HCT116 (cell line): ENCODE results near the gene GPN1. TPM values are rescaled to one million over a fixed set of nuclear protein-coding genes. Genes with fewer than 3 reads are reported as not detected.

ENCODE experiments used
- ATF3 ChIP-seq: IDR thresholded peaks from 2 replicates; pipeline ENCODE4 v1.6.1; 2012
- EGR1 ChIP-seq: IDR thresholded peaks from 2 replicates; pipeline ENCODE4 v1.6.1; 2012; ENCODE audit warnings: low read depth
- EZH2phosphoT487 ChIP-seq: fragments of 200-600 bp; IDR thresholded peaks from 2 replicates; pipeline ENCODE4 v1.6.1; 2018; ENCODE audit warnings: antibody characterized with exemption, borderline replicate concordance
- FOSL1 ChIP-seq: IDR thresholded peaks from 2 replicates; pipeline ENCODE4 v1.6.1; 2012; ENCODE audit warnings: low read depth
- RAD21 ChIP-seq: IDR thresholded peaks from 2 replicates; pipeline ENCODE4 v1.6.1; 2012; ENCODE audit warnings: low read depth, mild to moderate bottlenecking
- REST ChIP-seq: IDR thresholded peaks from 2 replicates; pipeline ENCODE4 v1.6.1; 2012; ENCODE audit warnings: low read depth
- SIN3A ChIP-seq: IDR thresholded peaks from 2 replicates; pipeline ENCODE4 v1.6.1; 2012; ENCODE audit warnings: low read depth
- SP1 ChIP-seq: IDR thresholded peaks from 2 replicates; pipeline ENCODE4 v1.6.1; 2012; ENCODE audit warnings: low read depth
- SRF ChIP-seq: IDR thresholded peaks from 2 replicates; pipeline ENCODE4 v1.6.1; 2012; ENCODE audit warnings: low read depth
- ZBTB33 ChIP-seq: IDR thresholded peaks from 2 replicates; pipeline ENCODE4 v1.6.1; 2011; ENCODE audit warnings: mild to moderate bottlenecking, low read length, moderate library complexity; ENCODE audit not compliant: insufficient replicate concordance; ENCODE audit errors: extremely low read depth
- ZFX ChIP-seq: fragments of 450-650 bp; IDR thresholded peaks from 2 replicates; pipeline ENCODE4 v1.6.1; 2017
- ZNF274 ChIP-seq: fragments of 200-500 bp; sonication (Bioruptor generic); IDR thresholded peaks from 2 replicates; pipeline ENCODE4 v1.6.1; 2014; ENCODE audit warnings: mild to moderate bottlenecking, low read depth, low read length, inconsistent platforms
- total RNA-seq: library from RNA; stranded (reverse); gene quantifications from one replicate; pipeline ENCODE4 v1.2.1, GENCODE V29; 2021; ENCODE audit not compliant: unreplicated experiment

GPN1 gene
- total RNA-seq, 1 experiment from 2014 or later: 34.3 TPM

GRCh38 chr2:27663285-27664153 is 34.7 kb downstream of the GPN1 start, which contains the start of the genes SLC4A1AP and SUPT7L (continued):
- TF ChIP-seq ZNF274 (no peak), EGR1 (peak; percentile 60), ATF3 (no peak), REST (no peak), FOSL1 (no peak), EZH2phosphoT487 (no peak), SRF (peak; percentile 80), SP1 (peak; percentile 70; the same call in 1 of the 2 replicates), SIN3A (peak; percentile 70), RAD21 (no peak), ZFX (no peak; the same call in 1 of the 2 replicates), ZBTB33 (peak; percentile 17)
